Spleen (tissue), 7 donors: ENCODE data around the gene HMGA1.

Source experiments
- POLR2A ChIP-seq, 3 donors: fragments of 450-650 bp; IDR thresholded peaks; one replicate each; pipeline ENCODE4 v1.5.1; 2017; ENCODE audit warnings: antibody characterized with exemption in 3 of 3, mild to moderate bottlenecking in 1 of 3
- POLR2AphosphoS5 ChIP-seq, 3 donors: sonication (generic); formaldehyde crosslinking; IDR thresholded peaks; one replicate each; pipeline ENCODE4 v1.5.1; 2017; ENCODE audit warnings: antibody characterized with exemption in 3 of 3
- TF ChIP-seq, protein P1 (sequence below), 11 experiments: fragments of 200-600 bp in 7 of 11; fragments of 450-650 bp in 4 of 11; sonication (generic) in 4 of 11; IDR thresholded peaks in 8 of 11; conservative IDR thresholded peaks in 3 of 11; 1 replicate in 7 of 11; 2 replicates in 4 of 11; pipeline versions ENCODE4 v1.4.0 to v1.8.0; 2016 to 2021; ENCODE audit warnings: antibody characterized with exemption in 11 of 11, inconsistent platforms in 4 of 11, mild to moderate bottlenecking in 1 of 11
- donor health status: DM: no; HTN: no; CAD: no; lungs with moderate emphysema.
- donor health status: DM: no; HTN: no; CAD: no.
- donor health status: DM: no; HTN: no; CAD: no.

DNA sequence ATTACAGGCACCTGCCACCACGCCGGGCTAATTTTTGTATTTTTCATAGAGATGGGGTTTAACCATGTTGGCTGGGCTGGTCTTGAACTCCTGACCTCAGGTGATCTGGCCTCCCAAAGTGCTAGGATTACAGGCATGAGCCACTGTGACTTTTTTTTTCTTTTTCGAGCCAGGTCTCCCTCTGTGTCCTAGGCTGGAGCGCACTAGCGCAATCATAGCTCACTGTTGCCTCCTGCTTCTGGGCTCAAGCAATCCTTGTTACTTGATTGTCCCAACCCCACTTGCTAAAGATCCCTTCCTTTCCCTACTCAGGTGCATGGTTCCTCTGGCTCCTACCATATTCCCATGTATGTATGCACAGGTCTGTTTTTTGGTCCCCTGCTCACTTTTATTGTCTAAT lies 39.5 kb downstream of the HMGA1 start:
- TF ChIP-seq, protein P1, sequence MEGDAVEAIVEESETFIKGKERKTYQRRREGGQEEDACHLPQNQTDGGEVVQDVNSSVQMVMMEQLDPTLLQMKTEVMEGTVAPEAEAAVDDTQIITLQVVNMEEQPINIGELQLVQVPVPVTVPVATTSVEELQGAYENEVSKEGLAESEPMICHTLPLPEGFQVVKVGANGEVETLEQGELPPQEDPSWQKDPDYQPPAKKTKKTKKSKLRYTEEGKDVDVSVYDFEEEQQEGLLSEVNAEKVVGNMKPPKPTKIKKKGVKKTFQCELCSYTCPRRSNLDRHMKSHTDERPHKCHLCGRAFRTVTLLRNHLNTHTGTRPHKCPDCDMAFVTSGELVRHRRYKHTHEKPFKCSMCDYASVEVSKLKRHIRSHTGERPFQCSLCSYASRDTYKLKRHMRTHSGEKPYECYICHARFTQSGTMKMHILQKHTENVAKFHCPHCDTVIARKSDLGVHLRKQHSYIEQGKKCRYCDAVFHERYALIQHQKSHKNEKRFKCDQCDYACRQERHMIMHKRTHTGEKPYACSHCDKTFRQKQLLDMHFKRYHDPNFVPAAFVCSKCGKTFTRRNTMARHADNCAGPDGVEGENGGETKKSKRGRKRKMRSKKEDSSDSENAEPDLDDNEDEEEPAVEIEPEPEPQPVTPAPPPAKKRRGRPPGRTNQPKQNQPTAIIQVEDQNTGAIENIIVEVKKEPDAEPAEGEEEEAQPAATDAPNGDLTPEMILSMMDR (IDR thresholded peaks at IDR 0.05 in 8 of 11, conservative IDR thresholded peaks at IDR 0.05 in 3 of 11): no peak
- TF ChIP-seq POLR2A (IDR thresholded peaks at IDR 0.05): no peak
- TF ChIP-seq POLR2AphosphoS5 (IDR thresholded peaks at IDR 0.05): no peak
